Neutrophil (primary cell): Measurements from ENCODE around the gene TAF1B.

Experiments used
- H3K27ac ChIP-seq: fragments of 200-600 bp; sonication (generic); 2 replicates; pipeline ENCODE4 v1.5.1; 2016; ENCODE audit warnings: mild to moderate bottlenecking, moderate library complexity
- H3K27me3 ChIP-seq: fragments of 200-600 bp; sonication (generic); 2 replicates; pipeline ENCODE4 v1.6.0; 2016; ENCODE audit warnings: mild to moderate bottlenecking
- H3K36me3 ChIP-seq: fragments of 200-600 bp; sonication (generic); 2 replicates; pipeline ENCODE4 v1.5.1; 2017
- H3K4me1 ChIP-seq, 2 experiments: fragments of 200-600 bp in 1 of 2; sonication (generic) in 1 of 2; 1 replicate in 1 of 2; 2 replicates in 1 of 2; pipeline versions ENCODE4 v1.5.1 to v1.6.1; 2013 to 2016; ENCODE audit warnings: low read depth in 1 of 2, low read length in 1 of 2, mild to moderate bottlenecking in 1 of 2, moderate library complexity in 1 of 2; ENCODE audit not compliant: control insufficient read depth in 1 of 2, insufficient read depth in 1 of 2
- H3K4me3 ChIP-seq, 2 experiments: fragments of 200-600 bp in 1 of 2; sonication (generic) in 1 of 2; 1 replicate in 1 of 2; 2 replicates in 1 of 2; pipeline ENCODE4 v1.5.1; 2013 to 2016; ENCODE audit warnings: low read depth in 1 of 2, low read length in 1 of 2, mild to moderate bottlenecking in 1 of 2, moderate library complexity in 1 of 2
- H3K9me3 ChIP-seq: fragments of 200-600 bp; sonication (generic); 2 replicates; pipeline ENCODE4 v1.5.1; 2016
- TF ChIP-seq, protein P1 (sequence below): fragments of 200-600 bp; sonication (generic); IDR thresholded peaks from 2 replicates; pipeline ENCODE4 v1.5.1; 2016; ENCODE audit warnings: antibody characterized with exemption

The TAF1B gene

DNA sequence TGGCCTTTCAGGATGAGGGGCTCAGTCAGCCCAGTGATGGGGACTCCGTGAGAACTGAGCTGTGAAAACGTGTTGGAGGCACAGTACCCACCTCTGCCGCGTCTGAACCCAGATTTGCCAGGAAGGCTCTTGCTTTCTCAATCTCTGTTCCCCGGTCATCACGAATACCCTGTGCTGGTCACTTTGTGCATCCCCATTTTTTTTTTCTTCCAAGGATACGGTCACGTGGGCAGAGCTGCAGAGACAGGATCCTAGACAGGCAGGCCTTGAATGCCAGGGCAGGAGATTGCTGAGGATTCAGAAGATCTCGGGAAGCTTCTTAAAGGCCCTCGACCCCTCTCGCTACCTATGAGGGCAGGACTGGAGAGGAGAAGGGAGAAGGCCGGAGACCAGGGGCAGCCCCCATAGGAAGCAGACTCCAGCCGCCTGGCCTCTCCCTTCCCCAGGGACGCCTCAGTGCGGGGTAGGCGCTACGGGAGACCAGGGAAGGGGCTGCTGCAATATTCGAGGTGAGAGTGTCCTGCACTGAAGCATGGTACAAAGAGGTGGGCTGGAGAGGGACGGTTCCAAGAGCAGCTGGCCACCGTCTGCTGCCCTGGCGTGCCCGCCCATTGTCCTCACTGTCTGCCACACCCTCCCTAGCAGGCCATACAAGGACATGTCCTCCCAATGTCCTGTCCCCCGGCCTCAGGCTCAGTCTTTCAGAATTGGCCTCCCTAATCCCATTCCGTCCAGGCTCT, 29.0 kb upstream of the TAF1B start:
- Histone ChIP-seq H3K36me3 (no peaks in the 10 kb centered on the region), H3K9me3 (no peaks in the 10 kb centered on the region), H3K27ac (no peak overlapping the region), H3K27me3 (peaks cover 20% of the 10 kb centered on the region), H3K4me1 (peaks cover 3 to 4% of the 10 kb centered on the region in 2 experiments), H3K4me3 (no peak overlapping the region)
- TF ChIP-seq, protein P1, sequence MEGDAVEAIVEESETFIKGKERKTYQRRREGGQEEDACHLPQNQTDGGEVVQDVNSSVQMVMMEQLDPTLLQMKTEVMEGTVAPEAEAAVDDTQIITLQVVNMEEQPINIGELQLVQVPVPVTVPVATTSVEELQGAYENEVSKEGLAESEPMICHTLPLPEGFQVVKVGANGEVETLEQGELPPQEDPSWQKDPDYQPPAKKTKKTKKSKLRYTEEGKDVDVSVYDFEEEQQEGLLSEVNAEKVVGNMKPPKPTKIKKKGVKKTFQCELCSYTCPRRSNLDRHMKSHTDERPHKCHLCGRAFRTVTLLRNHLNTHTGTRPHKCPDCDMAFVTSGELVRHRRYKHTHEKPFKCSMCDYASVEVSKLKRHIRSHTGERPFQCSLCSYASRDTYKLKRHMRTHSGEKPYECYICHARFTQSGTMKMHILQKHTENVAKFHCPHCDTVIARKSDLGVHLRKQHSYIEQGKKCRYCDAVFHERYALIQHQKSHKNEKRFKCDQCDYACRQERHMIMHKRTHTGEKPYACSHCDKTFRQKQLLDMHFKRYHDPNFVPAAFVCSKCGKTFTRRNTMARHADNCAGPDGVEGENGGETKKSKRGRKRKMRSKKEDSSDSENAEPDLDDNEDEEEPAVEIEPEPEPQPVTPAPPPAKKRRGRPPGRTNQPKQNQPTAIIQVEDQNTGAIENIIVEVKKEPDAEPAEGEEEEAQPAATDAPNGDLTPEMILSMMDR: no peak

DNA sequence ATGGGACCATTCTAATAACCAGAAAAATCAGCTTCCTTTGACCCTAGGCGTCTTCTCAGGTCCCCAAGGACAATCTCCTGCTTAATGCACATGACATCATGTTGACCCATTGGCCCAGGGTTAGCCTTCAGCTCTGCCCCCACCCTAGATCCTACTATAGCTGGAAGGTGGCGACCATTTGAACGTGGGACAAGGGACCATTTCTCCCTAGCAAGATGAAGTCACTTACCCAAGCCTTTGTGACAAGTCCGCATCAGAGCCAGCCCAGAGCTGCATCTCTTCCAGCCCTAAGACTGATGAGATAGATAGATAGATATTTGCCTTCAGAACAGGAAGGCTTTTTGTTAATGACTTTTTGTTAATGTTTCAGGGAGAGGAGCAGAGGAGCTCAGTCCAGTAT, 28.2 kb upstream of the TAF1B start:
- no peak overlapping the region for H3K4me3 ChIP-seq

DNA sequence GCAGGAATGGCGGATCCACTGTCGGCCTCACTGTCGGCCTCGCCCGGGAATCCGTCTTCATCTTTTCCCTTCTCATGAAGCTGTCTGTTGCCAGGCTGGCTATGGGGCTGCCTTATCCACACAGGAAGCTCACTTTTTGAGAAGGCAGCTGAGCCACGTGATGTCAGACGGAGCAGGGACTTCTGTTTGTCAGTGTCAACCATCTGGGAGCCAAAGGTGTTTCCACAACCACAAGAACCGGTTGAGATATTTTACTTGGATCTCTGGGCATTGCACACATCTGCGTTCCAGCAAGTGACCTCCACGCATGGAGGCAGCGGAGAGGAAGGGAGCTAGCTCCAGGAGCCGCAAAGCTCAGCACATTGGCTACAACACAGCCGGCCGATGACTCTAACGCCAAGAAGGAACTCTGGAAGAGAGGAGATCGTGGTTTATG, 27.4 kb upstream of the TAF1B start:
- H3K4me1 ChIP-seq: peaks cover 3 to 4% of the 10 kb centered on the region in 2 experiments
- H3K27ac ChIP-seq: no peak overlapping the region
- TF ChIP-seq, protein P1: no peak
- no peaks in the 10 kb centered on the region for H3K9me3 ChIP-seq
- H3K36me3 ChIP-seq: no peaks in the 10 kb centered on the region
- H3K27me3 ChIP-seq: peaks cover 20% of the 10 kb centered on the region
- H3K4me3 ChIP-seq: no peak overlapping the region

More for the DNA sequence above, 28.2 kb upstream of the TAF1B start:
- H3K9me3 ChIP-seq: no peaks in the 10 kb centered on the region
- H3K4me1 ChIP-seq: peaks cover 3 to 4% of the 10 kb centered on the region in 2 experiments
- H3K36me3 ChIP-seq: no peaks in the 10 kb centered on the region
- H3K27ac ChIP-seq: no peak overlapping the region
- TF ChIP-seq, protein P1: no peak
- peaks cover 20% of the 10 kb centered on the region for H3K27me3 ChIP-seq

DNA sequence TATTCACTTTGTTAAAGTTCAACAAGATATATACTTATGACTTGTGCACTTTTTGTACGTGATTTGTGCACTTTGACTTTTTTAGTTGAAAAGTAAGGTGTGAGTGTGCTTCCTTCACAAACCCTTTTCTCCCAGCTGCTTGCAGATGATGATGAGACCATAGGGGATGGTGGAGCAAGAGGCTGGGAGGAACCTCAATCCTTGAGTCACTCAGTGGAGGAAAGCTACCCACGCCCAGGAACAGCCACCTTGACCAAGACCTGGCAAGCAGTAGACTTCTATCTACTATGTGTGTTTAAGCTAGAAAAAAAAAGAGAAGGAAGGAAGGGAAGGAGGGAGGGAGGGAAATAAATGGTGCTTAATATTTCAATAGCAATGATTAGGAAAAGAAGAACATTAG, 25.2 kb upstream of the TAF1B start:
- H3K4me1 ChIP-seq: peaks cover 3 to 4% of the 10 kb centered on the region in 2 experiments
- peaks cover 20% of the 10 kb centered on the region for H3K27me3 ChIP-seq
- H3K36me3 ChIP-seq: no peaks in the 10 kb centered on the region
- TF ChIP-seq, protein P1: no peak
- H3K9me3 ChIP-seq: no peaks in the 10 kb centered on the region
- H3K4me3 ChIP-seq: no peak overlapping the region
- no peak overlapping the region for H3K27ac ChIP-seq

DNA sequence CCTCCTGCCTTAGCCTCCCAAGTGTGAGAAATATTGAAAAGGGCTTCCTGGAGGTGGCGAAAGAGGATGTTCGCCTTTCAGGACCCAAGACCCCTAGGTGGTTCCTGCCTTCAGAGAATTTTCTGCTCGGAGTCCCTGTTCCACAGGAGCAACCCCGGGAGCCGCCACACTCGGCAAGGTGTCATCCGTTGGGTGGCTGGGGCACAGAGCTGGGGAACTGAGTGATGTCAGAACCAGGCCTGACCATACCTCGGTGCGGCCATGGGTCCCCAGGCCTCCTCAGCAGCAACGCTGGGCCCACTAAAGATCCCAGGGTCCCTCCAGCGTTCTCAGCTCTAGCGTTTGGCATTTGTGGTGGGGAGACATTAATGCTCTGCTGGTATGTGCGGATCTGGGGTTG, 23.7 kb upstream of the TAF1B start:
- H3K36me3 ChIP-seq: no peaks in the 10 kb centered on the region
- no peaks in the 10 kb centered on the region for H3K4me1 ChIP-seq
- H3K27me3 ChIP-seq: peaks cover 15% of the 10 kb centered on the region
- TF ChIP-seq, protein P1: no peak
- H3K27ac ChIP-seq: no peak overlapping the region
- H3K4me3 ChIP-seq: no peak overlapping the region
- H3K9me3 ChIP-seq: no peaks in the 10 kb centered on the region
